COR-L47 (cell line): ENCODE data around the gene CLEC3B.
"Not testable (repeated sequence)": the region's sequence is repeated elsewhere in the genome, so short reads cannot be mapped to it uniquely, and the experiment has no call there.

ENCODE experiments used
- DNase-seq: peaks from one replicate; lab custom pipeline; 2025; lab: John Stamatoyannopoulos, UW

The CLEC3B gene

GRCh38 chr3:45066109-45066801 is 40.2 kb downstream of the CLEC3B start:
- no peak for DNase-seq

DNA sequence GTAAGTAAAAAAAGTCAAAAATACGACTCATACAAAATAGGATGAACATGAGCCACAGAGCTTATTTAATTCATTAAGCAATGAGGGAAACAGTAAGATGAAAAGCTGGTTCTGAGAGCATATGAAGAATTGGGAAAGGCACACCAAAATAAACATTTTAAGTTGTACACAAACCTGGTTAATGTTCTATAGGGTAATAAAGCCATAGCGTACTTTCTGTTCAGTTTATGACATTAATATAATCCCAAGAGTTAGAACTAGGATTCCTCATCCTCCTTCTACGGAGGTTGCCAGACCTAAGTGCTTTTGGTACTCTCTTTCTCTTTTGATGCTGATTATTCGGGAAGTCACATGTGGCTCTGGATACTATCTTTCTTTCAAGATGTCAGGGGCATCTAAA is 41.4 kb downstream of the CLEC3B start:
- no peak for DNase-seq

DNA sequence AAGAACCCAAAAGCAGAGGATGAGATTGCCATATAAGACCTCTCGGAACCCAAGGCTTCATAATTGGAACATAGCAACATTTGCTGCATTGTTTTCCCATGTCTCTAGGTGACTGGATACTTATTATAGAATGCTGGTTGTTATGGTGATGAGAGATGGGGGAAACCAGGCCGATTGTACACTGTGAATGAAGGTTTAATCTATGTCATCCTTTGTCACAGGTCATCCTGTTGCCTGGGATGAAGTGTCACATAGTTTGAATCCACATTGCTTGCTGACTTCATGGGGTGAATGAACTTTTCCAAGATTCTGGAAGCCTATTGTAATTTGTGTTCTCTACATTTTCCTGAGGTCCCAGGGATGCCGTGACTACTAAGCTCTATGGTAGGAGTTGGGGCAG is 41.8 kb downstream of the CLEC3B start:
- no peak for DNase-seq

- no peak for DNase-seq
These were observed 45.0 kb downstream of the CLEC3B start for GRCh38 chr3:45071075-45071474.

DNA sequence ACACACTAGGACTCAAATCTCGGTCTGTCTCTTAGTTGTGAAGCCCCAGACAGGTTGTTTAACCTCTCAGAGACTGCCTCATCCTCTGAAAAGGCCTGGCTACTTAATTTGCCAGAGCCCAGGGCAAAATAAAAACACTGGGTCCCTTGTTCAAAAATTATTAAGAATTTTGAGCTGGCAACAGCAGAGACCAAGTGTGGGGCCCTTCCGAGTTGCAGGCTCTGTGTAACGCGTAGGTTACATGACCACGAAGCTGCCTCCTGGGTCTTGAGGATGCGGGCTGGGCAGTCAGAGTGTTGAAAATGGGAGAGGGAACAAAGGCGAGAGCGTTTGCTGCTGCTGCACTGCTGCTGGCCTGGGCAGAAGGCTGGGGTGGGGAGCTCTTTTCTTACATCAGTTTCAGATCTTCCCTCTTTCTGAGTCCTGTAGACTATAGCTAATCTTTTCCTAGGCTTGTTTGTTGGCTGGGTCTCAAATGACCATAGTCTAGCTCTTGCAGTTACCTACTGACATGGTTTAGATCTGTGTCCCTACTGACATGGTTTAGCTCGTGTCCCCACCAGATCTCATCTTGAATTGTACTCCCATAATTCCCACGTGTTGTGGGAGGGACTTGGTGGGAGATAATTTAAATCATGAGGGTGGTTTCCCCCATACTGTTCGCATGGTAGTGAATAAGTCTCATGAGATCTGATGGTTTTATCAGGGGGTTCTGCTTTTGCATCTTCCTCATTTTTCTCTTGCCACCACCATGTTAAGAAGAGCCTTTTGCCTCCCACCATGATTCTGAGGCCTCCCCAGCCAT is 49.9 kb downstream of the CLEC3B start:
- no peak for DNase-seq

DNA sequence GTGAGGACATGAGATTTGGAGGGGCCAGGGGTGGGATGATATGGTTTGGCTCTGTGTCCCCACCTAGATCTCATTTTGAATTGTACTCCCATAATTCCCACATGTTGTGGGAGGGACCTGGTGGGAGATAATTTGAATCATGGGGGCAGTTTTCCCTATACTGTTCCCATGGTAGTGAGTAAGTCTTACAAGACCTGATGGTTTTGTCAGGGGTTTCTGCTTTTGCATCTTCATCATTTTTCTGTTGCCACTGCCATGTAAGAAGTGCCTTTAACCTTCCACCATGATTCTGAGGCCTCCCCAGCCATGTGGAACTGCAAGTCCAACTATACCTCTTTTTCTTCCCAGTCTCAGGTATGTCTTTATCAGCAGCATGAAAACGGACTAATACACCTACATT is 52.2 kb downstream of the CLEC3B start:
- DNase-seq: not testable (repeated sequence)

DNA sequence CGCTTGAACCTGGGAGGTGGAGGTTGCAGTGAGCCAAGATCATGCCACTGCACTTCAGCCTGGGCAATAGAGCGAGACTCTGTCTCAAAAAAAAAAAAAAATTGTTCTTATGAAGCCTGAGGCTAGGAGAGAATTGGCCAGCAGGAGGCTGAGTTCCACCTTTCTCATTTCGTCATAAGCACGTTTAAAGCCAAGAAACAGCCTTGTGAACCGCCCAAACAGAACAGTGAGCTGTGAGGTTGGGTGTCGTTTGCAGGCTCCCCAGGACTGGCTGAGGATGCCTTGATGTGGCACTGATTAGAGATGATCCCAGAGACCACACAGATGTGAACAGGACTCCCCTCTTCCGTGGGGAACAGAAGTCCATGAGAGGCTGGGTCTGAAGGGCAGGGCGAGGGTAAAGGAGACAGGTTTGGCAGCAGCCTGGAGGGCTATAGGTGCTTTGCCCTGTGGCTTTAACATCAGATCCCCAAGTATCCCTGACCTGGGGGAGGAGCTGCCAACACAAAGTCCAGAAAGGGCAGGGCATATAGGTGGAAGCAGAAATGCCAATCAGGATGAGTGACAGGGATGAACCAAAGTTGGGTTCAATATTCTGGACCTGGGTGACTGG is 52.9 kb downstream of the CLEC3B start:
- DNase-seq: no peak

GRCh38 chr3:45079715-45080114 is 53.6 kb downstream of the CLEC3B start:
- DNase-seq: no peak

DNA sequence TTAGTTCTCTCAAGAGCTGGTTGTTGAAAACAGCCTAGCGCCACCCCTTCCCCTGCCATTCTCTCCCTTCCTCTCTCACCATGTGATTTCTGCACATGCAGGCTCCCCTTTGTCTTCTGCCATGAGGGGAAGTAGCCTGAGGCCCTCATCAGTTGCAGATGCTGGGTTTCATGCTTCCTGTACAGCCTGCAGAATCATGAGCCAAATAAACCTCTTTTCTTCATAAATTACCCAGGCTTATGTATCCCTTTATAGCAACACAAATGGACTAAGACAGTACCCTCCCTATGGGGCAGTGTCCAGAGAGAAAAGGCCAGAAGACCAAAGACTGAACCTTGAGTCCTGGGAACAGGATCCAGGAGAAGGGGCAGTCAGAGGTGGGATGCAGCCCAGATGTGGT is 54.7 kb downstream of the CLEC3B start:
- DNase-seq: no peak

DNA sequence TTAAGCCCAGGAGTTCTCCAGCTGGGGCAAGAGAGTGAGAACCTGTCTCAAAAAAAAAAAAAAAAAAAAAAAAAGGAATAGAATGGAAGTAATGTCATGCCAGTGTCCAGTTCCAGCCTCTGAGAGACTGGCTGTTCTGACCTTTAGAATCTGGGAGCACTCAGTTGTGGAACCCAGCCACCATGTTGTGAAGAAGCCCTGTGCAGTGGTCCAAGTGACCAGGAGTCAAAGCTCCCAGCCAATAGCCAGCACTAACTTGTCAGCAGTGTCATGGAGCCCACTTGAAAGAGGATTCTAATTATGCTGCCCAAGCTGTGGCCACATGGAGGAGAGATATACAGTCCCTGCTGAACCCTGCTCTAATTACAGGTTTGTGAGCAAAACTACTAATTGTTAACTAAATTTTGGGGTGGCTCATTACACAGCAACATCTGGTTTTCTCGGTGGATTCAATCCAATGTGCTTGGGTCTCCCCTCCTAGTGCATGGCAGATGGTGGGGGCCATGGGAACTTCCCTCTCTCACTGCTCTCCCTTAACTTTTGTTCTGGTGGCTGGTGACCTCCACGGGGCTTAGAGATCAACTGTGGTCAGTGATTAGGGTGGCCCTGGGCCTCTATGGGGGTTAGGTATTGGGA is 55.5 kb downstream of the CLEC3B start:
- DNase-seq: no peak

DNA sequence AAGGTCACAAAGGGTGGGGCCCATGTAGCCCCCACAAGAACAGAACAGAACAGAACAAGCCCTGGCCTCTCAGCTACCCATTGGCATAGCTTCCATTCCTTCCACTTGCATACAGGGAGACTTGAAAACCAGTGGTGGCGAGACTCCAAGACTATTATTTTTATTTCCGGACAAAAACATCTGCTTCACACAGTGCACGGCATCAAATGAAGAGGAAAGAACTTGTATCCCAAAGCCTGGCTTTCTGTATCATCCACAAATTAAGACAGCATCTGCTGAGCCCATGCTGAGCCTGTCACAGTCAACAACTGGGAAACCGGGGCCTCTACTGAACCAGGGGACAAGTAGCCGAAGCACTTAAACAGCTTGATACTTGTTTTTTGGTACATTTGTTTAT is 56.0 kb downstream of the CLEC3B start:
- no peak for DNase-seq

- no peak for DNase-seq
These were observed 56.9 kb downstream of the CLEC3B start for GRCh38 chr3:45083023-45083422.

DNA sequence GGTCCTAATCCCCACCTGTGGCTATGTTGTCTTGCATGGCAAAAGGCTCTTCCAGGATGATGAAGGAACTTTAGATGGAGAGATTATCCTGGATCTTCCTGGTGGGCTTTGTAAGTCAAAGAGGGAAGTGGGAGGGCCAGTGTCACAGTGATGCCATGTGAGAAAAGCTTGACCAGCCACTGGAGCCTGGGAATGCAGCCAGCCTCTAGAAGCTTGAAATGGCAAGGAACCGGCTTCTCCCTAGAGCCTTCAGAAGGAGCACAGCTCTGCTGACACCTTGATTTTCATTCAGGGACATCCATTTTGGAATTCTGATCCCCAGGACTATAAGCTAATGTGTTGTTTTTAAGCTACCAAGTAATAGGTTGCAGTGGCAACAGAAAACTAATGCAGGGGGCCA is 58.3 kb downstream of the CLEC3B start:
- DNase-seq: no peak

- DNase-seq: no peak
These were observed 59.0 kb downstream of the CLEC3B start for GRCh38 chr3:45084820-45085816.
